Stimulated activated CD8-positive, alpha-beta memory T cell treated with anti-CD3 and anti-CD28 coated beads, Interleukin-12 subunit alpha, Interleukin-12 subunit beta, amount 100 ng/mL, for 24 hours (primary cell): Measurements from ENCODE around the gene EPB41L2.
"Not testable (repeated sequence)": the region's sequence is repeated elsewhere in the genome, so short reads cannot be mapped to it uniquely, and the experiment has no call there.

Source experiments
- DNase-seq: peaks from one replicate; pipeline ENCODE4 v3.0.0-alpha.2; 2020; ENCODE audit errors: extremely low read depth

EPB41L2 gene

GRCh38 chr6:130838250-130838860, 224.7 kb downstream of the EPB41L2 start:
- DNase-seq: no peak

GRCh38 chr6:130837067-130837466, 226.0 kb downstream of the EPB41L2 start:
- DNase-seq: no peak

GRCh38 chr6:130836055-130836640, 226.9 kb downstream of the EPB41L2 start:
- no peak for DNase-seq

DNA sequence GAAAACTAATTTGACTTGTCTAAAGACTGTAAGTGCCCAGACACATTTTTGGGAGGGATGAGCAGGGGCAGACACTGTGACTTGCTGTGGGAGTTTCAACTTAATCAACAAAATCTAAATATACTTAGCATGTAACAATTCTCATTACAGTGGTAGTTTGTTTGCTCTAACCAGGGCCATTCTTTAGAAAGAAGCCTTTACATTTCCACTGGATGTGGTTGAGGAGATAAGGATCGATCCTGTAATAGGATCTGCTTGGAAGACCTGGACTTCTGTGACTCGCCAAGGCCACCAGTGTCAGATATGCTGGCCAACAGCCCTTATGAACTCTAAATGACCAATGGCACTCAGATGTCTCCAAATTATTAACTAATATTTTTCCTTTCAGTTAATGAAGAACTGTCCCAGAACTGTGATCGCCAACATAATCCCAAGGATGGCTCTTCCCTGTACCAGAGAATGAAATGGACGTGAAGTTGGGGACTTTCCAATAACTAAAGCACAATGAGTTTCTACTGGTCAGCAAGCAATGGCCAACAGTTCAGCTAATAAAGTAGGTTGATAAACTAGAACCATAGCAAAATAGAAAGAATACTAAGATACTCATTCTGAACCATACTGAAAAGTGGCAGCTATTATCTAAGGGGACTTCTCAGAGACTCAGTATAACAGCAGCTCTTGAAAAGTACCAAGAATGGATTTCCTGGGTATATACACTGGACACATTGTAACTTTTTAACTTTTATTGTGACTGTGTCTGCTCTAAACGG, 228.4 kb downstream of the EPB41L2 start:
- DNase-seq: no peak

GRCh38 chr6:130833569-130833968, 229.5 kb downstream of the EPB41L2 start:
- DNase-seq: no peak

DNA sequence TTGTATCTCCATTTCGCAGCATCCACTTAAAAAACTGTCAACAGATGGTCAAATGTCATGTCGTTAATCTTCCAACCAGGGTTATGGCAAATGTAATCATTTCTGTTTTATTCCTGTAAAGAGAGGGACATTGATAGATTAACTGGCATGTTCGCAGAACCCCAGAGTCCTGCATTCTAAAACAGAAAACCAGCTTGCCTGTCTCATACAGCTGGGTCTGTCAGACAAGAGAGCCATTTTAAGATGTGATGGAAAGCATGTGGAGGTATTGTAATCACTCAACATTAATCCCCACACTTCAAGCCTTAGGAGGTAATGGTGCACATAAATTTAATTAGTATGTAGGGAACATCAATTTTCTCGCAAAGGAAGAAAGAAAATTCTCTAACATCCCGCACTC, 231.4 kb downstream of the EPB41L2 start:
- no peak for DNase-seq

- no peak for DNase-seq
Measured at GRCh38 chr6:130829333-130829910, 233.6 kb downstream of the EPB41L2 start.

DNA sequence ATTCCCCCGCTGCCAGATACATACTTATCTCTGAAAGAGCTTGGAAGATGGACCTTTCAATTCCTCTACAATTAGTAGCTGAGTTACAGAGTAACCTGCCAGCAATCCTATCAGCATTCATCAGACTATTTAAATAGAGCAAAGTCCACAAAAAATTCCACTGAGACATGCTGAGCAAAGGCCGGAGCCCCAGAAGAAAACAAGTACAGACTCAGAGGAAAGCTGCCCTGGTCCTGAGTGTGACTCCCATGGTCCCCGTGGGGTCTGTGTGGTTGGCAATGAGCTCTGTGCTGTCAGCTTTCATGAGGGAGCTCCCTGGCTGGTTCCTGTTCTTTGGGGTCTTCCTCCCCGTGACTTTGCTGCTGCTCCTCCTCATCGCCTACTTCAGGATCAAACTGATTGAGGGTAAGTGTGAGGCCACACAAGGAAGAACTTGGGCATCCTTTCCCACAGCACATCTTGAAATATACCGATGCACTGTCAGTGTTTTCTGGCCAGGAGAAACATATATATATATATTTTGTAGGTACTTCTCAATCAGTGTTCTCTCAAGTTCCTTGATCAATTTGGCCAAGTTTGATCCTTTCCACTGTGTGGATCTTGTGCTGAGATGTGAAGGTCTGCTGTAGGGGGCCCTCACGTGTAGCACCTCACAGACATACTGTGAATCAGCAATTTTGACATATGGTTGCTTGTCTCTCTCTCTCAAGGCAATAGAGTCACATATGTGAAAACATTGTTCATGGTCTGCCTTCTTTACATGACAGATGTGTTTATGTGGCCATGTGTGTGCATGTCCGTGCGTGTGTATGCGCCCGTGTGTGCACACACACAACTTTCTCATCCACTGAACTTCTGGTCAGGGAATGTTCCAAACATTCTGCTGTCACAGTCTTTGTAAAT, 235.5 kb downstream of the EPB41L2 start, which contains the start of gene SMLR1:
SMLR1 (plus strand) TSS at position 160 of the 903 bp plus-strand sequence; CDS start at position 168, 8 bp downstream.
- no peak for DNase-seq

DNA sequence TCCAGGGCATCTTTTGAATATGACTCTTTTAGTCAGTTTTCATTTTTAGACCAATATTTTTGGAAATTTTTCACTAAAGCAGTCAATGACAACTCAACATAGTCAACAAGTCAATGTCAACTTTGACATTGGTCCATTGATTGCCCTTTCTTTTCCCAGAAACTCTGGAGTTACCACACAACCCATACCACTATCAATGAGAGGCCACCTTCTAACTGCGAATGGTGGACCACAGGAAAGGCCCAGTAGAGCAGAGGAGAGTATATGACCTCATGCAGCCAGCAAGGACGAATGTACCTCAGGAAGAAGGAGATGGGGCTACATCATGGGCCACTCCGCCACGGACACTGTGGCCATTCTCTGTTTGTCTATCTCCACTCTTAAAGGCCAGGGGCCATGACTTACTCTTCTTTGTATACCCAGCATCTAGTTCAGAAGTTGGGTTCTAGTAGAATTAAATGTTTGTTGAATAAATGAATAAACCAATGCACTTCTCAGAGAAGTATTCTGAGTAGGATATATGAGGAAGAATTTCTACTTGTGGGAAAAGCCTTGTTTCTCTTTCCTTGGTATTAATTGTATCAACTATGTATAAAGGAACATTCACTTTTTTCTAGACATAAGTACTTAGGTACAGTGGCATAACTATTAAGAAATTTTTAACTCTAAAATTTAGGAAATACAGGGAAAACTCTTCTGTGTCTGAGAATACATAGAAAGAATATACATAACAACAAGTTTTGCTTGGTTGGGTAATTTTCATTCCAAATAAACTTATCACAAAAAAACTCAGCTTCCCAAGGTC, 236.4 kb downstream of the EPB41L2 start:
- DNase-seq: no peak

DNA sequence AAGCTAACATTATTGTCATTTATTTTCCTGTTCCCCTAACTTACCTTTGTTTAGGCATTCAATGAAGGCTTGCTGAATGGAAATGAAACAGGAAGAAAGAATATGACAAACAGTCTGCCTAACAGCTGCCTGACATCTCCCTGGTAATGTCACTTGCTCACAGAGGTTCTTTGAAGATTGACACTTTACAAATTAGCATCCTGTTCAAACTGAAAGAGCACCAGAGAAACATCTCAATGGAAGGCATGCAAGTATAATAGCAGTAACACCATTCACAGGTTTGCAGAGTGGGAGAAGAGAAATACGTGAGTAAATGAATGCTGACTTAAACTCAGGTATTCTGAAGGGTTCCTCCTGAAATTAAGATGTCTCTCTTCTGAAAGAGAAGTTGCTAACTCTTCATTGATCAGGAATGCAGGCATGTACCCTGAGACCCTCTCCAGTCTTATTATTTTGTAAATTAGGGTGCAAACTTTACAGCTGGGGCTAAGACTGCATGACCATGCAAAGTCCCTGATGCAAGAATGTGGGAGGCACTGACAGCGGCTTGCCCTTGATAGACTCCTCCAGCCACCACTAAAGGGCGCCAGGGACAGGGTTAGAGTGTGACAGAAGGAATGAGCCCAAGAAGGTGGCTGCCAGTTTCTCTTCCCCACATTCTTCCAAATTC, 237.1 kb downstream of the EPB41L2 start:
- no peak for DNase-seq

- no peak for DNase-seq
Measured at GRCh38 chr6:130824978-130825694, 237.9 kb downstream of the EPB41L2 start.

GRCh38 chr6:130822736-130823135, 240.3 kb downstream of the EPB41L2 start:
- no peak for DNase-seq

GRCh38 chr6:130815200-130816071, 247.6 kb downstream of the EPB41L2 start:
- DNase-seq: no peak

GRCh38 chr6:130814506-130814905, 248.5 kb downstream of the EPB41L2 start:
- no peak for DNase-seq

GRCh38 chr6:130811932-130812331, 251.1 kb downstream of the EPB41L2 start:
- DNase-seq: no peak

- no peak for DNase-seq
Measured at GRCh38 chr6:130810307-130811030, 252.6 kb downstream of the EPB41L2 start.

- DNase-seq: not testable (repeated sequence)
Measured at GRCh38 chr6:130801368-130801767, 261.7 kb downstream of the EPB41L2 start.

DNA sequence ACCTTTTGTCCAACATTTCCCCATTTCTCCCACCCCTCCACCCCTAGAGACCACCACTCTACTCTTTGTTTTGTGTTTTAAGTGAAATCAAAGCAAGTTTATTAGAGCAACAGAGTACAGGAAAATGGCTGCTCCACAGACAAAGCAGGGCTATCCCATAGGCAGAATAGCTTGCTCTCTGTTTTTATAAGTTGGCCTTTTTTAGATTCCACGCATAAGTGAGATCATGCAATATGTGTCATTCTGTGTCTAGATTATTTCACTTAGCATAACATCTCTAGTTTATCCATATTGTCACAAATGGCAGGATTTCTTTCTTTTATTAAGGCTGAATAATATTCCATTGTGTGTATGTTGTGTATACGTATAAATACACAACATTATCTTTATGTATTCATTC, 266.0 kb downstream of the EPB41L2 start:
- DNase-seq: no peak
